IgD-negative memory B cell (primary cell): ENCODE results near the gene AGPS. TPM values are rescaled to one million over a fixed set of nuclear protein-coding genes. Genes with fewer than 3 reads are reported as not detected.
A peak's percentile ranks its signal among the peaks of the same experiment; 100 is the strongest.
"Not testable (repeated sequence)": the region's sequence is repeated elsewhere in the genome, so short reads cannot be mapped to it uniquely, and the experiment has no call there.

Experiments used
- H3K27ac Mint-ChIP-seq, 3 donors: one replicate each; pipeline ENCODE4 v1.8.0; 2020 to 2022; ENCODE audit warnings: mild to moderate bottlenecking in 3 of 3, mixed read lengths in 3 of 3, moderate library complexity in 1 of 3
- H3K27me3 Mint-ChIP-seq: one replicate; pipeline ENCODE4 v1.8.0; 2021; ENCODE audit warnings: mixed read lengths
- H3K36me3 Mint-ChIP-seq: one replicate; pipeline ENCODE4 v1.8.0; 2020; ENCODE audit warnings: mild to moderate bottlenecking, mixed read lengths
- H3K4me1 Mint-ChIP-seq, 3 donors: one replicate each; pipeline ENCODE4 v1.8.0; 2020 to 2022; ENCODE audit warnings: mixed read lengths in 3 of 3, mild to moderate bottlenecking in 1 of 3
- H3K4me3 Mint-ChIP-seq, 4 donors: one replicate each; pipeline ENCODE4 v1.8.0; 2020 to 2022; ENCODE audit warnings: mild to moderate bottlenecking in 4 of 4, mixed read lengths in 4 of 4, moderate library complexity in 3 of 4
- H3K9me3 Mint-ChIP-seq, 3 donors: one replicate each; pipeline ENCODE4 v1.8.0; 2020 to 2021; ENCODE audit warnings: mixed read lengths in 3 of 3, mild to moderate bottlenecking in 1 of 3
- polyA plus RNA-seq: library from polyadenylated mRNA; unstranded; fragments of 300-500 nt; fragmentation: Illumina TruSeq; gene quantifications from one replicate; pipeline ENCODE4 v1.2.3, GENCODE V29; 2021

The AGPS gene
- polyA plus RNA-seq, 1 donor from 2014 or later = 11.7 TPM

DNA sequence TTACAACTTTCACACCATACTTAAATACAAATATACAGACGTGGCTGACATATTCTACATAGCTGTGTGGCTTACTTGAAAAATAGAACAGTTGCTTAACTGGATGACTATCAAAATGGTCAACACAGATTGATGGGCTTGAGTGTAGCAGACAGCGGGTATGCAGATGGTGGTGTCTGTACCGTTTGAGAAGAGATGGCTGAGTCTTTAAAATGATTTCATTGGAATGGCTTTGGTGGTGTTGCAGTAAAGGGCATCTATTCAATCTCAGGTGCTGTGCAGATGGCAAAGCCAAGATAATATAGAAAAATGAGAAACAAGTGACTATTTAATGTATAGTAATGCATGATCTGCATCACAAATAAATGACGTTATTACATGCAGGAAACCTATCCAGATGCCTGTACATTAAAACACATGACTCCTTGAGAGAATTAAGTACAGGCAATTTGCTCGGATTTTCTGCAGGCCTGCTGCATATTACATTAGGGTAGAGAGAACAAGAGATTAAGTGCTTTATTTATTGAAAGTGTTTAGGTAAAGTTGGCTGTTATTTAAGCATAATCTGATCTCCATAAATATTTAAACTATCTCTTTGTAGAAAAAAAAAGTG lies 68.5 kb downstream of the AGPS start:
- Mint-ChIP-seq H3K9me3 (peaks cover 0 to 6% (median 4%) of the 10 kb centered on the region in 3 donors), H3K27ac (peak overlapping the region in 1 of 3 donors; percentile 78), H3K4me1 (no peaks in the 10 kb centered on the region), H3K36me3 (peaks cover 21% of the 10 kb centered on the region), H3K4me3 (no peak overlapping the region), H3K27me3 (no peaks in the 10 kb centered on the region)

DNA sequence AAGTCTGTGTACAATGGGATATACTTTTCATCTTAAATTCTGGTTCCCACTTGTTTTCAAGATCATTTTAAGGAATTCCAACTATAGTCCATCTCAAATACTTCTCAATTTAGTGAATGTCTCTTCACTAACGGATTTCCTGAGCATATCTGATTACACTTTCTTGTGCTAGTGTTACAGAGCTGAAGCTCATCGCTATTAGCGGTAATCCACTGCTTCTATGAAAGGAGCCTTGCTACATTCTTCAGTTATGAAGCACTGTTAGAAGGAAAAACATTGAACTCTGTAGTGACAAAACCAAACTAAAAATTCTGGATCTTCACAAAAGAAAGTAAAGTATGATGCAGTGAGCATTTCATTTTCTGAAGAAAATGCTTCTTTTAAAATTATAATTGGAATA lies 72.0 kb downstream of the AGPS start:
- H3K4me3 Mint-ChIP-seq = no peak overlapping the region
- H3K4me1 Mint-ChIP-seq = no peaks in the 10 kb centered on the region
- H3K27me3 Mint-ChIP-seq = no peaks in the 10 kb centered on the region
- peaks cover 9% of the 10 kb centered on the region for H3K36me3 Mint-ChIP-seq
- no peaks in the 10 kb centered on the region for H3K9me3 Mint-ChIP-seq
- H3K27ac Mint-ChIP-seq = no peak overlapping the region

DNA sequence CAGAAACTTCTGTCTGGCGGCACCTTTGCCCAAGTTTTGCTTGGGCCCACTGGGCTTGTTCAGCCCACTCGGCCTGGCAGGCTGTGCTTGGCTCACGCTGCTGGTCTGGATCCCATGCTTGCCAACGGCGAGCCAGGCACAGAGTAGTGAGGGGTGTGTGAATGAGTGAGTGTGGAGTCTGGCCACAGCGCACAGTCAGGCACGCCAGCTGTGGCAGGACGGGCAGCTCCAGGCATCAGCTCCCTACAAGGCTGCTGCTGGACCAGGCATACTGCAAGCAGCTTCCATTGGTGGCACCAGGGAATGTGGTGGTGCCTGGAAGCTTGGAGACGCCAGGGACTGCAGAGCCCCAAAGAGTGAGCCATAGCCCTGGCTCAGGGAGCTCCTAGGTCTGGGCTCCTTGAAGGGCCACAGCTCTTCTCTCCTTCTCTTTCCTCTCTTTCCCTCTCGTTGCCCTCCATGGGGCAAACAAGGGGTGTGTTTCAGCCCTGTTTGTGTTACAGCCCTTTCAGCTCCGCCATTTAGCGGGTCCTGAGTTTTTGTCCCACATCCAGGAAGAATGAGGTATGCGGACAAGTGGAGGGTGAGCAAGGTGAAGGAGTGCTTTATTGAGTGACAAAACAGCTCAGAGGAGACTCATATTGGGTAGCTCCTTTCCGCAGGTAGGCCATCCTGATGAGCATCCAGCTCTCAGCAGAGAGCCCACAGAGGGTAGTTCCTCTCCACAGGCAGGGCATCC lies 73.0 kb downstream of the AGPS start:
- no peak overlapping the region for H3K27ac Mint-ChIP-seq
- H3K27me3 Mint-ChIP-seq = no peaks in the 10 kb centered on the region
- no peaks in the 10 kb centered on the region for H3K4me1 Mint-ChIP-seq

DNA sequence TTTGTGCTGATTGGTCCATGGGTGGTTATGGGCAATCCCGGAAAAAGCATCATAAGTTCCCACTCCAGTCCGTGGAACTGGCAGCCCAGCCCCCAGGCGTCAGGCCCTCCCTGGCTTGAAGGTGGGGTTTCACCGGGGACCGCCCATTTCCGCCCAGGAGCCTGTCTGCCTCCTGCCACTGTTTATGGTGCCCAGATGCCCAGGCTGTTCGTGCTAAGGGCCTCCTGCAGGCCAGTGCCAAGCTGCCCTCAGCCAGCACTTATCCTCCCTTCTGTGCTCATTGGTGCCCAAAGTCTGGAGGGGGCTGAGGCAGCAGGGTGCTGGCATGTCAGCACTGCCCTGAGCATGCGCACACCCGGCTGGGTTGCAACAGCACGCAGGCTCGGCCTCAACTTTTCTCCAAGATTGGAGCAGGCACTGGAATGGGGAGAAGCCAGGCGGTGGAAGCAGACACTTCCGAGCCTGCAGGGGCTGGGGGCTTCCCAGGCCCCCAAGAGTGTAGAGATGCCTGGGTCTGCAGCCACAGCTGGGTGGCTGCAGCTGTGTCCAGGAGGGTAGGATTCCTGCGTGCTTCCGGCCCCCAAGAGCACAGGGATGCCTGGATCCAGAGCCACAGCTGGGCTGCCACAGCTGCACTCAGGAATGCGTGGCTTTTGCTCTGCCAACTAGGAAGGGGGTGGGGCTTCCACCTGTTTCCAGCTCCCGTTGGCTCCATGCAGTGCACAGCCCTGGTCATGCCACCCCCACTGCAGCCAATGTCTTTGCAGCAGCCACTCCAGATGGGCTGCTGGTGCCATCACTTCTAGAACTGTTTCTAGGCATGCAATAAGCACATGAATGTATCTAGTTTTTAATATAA lies 74.0 kb downstream of the AGPS start:
- Mint-ChIP-seq H3K27ac (no peak overlapping the region), H3K4me3 (no peak overlapping the region), H3K27me3 (no peaks in the 10 kb centered on the region), H3K36me3 (peaks cover 22% of the 10 kb centered on the region), H3K4me1 (no peaks in the 10 kb centered on the region), H3K9me3 (peaks cover 0 to 5% (median 3%) of the 10 kb centered on the region in 3 donors)

More for the DNA sequence above, 73.0 kb downstream of the AGPS start:
- Mint-ChIP-seq H3K36me3 (peaks cover 15% of the 10 kb centered on the region), H3K4me3 (peak overlapping the region in 1 of 4 donors; percentile 45), H3K9me3 (peaks cover 0 to 5% (median 3%) of the 10 kb centered on the region in 3 donors)

DNA sequence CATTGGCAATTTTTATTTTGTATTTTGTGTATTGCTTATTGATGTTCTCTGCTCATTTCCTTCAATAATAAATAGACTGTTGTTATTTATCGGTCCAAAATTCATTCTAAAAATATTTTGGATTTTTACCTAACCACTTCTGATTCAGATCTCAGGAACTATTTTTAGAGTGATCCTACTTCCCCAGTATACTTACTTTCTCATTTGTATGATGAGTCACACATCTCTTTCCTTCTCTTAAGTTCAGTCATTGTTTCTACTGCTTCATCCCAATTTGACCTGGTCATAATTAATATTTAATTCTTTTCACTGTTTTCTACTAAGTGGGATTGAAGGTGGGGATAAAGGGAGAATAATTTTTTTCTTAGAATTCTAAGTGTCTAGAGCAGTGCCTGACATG lies 75.1 kb downstream of the AGPS start:
- Mint-ChIP-seq H3K4me1 (no peaks in the 10 kb centered on the region), H3K36me3 (peaks cover 28% of the 10 kb centered on the region), H3K27me3 (no peaks in the 10 kb centered on the region), H3K4me3 (no peak overlapping the region), H3K27ac (no peak overlapping the region), H3K9me3 (peaks cover 0 to 12% (median 7%) of the 10 kb centered on the region in 3 donors)

DNA sequence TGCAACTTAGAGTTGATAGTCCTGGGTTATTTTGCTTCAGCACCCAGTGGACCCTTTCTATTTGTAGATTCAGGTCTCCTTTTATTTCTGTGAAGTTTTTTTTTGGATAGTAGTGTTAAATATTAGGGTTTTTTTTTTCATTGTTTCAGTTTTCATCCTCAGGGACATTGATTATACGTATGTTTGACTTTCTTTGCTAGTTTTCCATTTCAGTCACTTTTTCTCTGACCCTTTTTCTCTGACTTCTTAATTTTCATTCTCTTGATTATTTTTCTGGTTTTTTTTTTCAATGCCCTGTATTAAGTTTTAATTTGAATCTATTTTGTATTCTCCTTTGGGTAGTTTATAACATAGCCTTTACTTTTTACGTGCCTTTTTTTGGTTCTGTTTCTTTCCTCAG lies 79.4 kb downstream of the AGPS start:
- Mint-ChIP-seq H3K36me3 (peaks cover 26% of the 10 kb centered on the region), H3K4me1 (no peaks in the 10 kb centered on the region), H3K27me3 (no peaks in the 10 kb centered on the region), H3K27ac (no peak overlapping the region), H3K9me3 (peaks cover 1 to 12% (median 7%) of the 10 kb centered on the region in 3 donors), H3K4me3 (no peak overlapping the region)

DNA sequence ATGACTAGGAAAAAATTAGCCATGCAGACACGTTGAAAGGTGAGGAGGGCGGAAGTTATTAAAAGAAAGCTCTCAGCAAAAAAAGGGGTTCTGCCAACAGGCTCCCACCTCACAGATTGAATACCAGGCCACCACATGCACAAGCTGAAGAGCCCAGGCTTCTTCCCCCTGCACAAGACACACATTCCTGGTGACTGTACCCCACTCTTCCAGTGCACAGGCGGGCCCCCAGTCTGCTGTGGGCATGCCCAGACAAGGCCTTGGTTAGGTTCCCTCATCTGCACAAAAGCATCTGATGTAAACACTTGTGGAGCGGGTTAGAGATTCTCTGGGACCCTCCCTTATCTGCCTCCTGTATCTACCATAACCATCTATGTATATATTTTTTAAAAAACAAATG lies 81.7 kb downstream of the AGPS start:
- Mint-ChIP-seq H3K27ac (no peak overlapping the region), H3K4me3 (no peak overlapping the region), H3K27me3 (no peaks in the 10 kb centered on the region), H3K36me3 (peaks cover 32% of the 10 kb centered on the region), H3K9me3 (peaks cover 1 to 12% (median 12%) of the 10 kb centered on the region in 3 donors), H3K4me1 (no peaks in the 10 kb centered on the region)

DNA sequence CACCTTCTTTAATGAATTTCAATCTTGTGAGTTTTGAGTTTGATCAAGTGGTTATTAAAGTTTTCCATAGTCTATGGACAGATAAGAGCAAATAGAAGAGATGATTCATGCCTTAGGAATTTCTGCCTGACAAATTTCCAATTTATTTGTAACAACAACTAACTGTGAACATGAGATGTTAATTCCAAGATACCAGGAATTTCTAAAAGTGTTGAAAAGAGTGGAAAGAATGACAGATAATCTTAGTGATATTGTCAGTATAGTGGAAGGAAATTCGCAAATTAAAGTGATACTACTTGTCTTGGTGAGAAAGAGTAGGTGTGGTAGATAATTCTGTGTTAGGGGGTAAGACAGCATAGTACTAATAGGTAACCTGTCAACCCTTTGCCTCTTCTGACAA lies 82.4 kb downstream of the AGPS start:
- no peaks in the 10 kb centered on the region for H3K4me1 Mint-ChIP-seq

DNA sequence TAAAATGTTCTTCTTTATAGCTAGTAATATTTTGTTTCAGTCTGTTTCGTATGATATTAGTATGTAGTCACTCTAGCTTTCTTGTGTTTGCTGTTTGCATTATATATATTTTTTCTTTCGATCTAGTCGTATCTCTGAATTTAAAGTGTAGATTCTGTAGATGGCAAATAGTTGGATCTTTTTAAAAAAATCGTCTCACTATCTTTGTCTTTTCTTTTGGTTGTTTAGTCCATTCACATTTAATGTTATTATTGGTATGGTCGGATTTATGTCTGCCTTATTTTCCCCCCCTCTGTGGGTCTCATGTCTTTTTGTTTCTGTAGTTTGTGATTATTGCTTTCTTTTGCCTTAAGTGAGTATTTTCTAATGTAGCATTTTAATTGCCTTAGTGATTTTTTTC lies 84.3 kb downstream of the AGPS start:
- no peak overlapping the region for H3K27ac Mint-ChIP-seq
- no peaks in the 10 kb centered on the region for H3K4me1 Mint-ChIP-seq
- no peak overlapping the region for H3K4me3 Mint-ChIP-seq
- peaks cover 4 to 11% (median 6%) of the 10 kb centered on the region in 3 donors for H3K9me3 Mint-ChIP-seq
- peaks cover 22% of the 10 kb centered on the region for H3K36me3 Mint-ChIP-seq
- no peaks in the 10 kb centered on the region for H3K27me3 Mint-ChIP-seq

More for the DNA sequence above, 82.4 kb downstream of the AGPS start:
- Mint-ChIP-seq H3K27ac (no peak overlapping the region), H3K4me3 (no peak overlapping the region), H3K36me3 (peaks cover 32% of the 10 kb centered on the region), H3K9me3 (peaks cover 4 to 11% (median 8%) of the 10 kb centered on the region in 3 donors), H3K27me3 (no peaks in the 10 kb centered on the region)

DNA sequence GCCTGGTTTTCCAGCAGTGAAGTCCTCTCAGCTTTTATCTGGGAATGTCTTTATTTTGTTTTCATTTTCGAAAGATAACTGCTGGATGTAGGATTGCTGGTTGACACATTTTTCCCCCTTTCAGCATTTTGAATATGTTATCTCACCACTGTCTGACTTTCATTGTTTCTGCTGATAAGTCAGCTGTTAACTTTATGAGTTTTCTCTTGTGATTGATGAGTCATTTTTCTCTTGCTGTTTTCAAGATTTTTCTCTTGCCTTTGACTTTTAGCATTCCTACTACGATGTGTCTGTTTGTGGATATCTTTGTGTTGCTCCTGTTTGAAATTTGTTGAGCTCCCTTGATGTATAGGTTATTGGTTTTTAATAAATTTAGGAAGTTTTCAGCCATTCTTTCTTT lies 85.5 kb downstream of the AGPS start:
- no peaks in the 10 kb centered on the region for H3K4me1 Mint-ChIP-seq
- H3K27ac Mint-ChIP-seq = no peak overlapping the region
- H3K27me3 Mint-ChIP-seq = no peaks in the 10 kb centered on the region
- H3K4me3 Mint-ChIP-seq = no peak overlapping the region
- peaks cover 19% of the 10 kb centered on the region for H3K36me3 Mint-ChIP-seq
- H3K9me3 Mint-ChIP-seq = peaks cover 0 to 7% (median 4%) of the 10 kb centered on the region in 3 donors

DNA sequence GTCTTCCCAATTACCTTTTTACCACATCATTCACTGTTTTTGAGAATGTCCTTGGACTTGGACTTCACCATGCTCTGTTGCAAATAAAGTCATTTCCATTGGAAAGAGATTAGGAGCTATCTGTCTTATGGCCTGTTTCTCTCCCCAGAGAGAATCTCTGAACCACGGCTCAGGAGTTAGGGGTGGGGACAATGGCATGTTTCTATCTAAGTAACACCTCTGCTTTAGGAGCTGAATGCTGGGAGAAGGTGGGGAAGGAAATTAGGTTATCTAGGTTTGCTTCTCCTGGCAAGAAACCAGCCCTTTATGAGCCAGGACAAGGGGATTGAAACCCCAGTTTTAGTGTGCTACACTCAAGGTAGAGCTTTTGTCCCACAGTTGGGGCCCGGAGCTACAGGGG lies 86.3 kb downstream of the AGPS start:
- H3K9me3 Mint-ChIP-seq = peaks cover 0 to 7% (median 4%) of the 10 kb centered on the region in 3 donors
- H3K27me3 Mint-ChIP-seq = no peaks in the 10 kb centered on the region
- H3K4me1 Mint-ChIP-seq = no peaks in the 10 kb centered on the region
- no peak overlapping the region for H3K27ac Mint-ChIP-seq
- no peak overlapping the region for H3K4me3 Mint-ChIP-seq
- H3K36me3 Mint-ChIP-seq = peaks cover 25% of the 10 kb centered on the region

DNA sequence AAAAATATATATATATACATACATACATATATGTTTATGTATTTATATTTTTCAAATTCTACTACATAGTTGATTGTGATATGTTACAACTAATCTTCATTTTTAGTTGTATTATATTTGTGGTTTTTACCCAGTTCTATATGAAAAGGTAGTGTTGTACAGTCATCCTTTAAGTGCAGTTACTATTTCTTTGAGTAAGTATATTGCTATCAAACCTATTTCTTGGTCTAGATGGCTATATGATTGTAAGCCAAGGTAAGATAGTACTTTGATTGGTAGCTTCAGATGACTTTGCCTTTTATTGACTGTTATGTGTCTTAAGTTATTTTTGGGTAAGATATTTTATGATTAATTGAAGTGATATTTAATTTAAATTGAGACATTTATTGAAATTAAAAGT lies 89.6 kb downstream of the AGPS start:
- H3K27ac Mint-ChIP-seq = no peak overlapping the region
- H3K27me3 Mint-ChIP-seq = no peaks in the 10 kb centered on the region
- peaks cover 24% of the 10 kb centered on the region for H3K36me3 Mint-ChIP-seq
- H3K4me3 Mint-ChIP-seq = no peak overlapping the region
- H3K4me1 Mint-ChIP-seq = no peaks in the 10 kb centered on the region
- peaks cover 0 to 7% (median 3%) of the 10 kb centered on the region in 3 donors for H3K9me3 Mint-ChIP-seq

DNA sequence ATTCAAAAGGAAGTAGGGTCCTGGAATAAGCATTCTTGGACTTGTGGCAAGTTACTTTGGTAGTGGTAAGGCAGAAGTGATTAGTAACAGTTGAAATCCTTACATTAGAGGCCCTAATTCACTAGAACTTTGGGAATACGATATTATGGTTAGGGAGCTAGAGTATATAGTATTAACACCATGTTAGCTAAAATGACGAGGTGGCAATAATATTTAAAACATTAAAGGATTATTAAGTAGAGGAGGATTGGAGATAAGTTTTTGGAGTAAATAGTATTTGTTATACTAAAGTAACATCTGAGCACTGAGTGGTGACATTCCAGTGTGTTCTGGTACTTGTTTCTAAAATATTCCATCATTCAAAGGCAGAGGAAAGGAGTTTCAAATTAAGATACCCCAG lies 91.0 kb downstream of the AGPS start:
- no peak overlapping the region for H3K27ac Mint-ChIP-seq
- H3K36me3 Mint-ChIP-seq = peaks cover 20% of the 10 kb centered on the region
- no peaks in the 10 kb centered on the region for H3K4me1 Mint-ChIP-seq
- H3K27me3 Mint-ChIP-seq = no peaks in the 10 kb centered on the region
- H3K9me3 Mint-ChIP-seq = peaks cover 0 to 3% (median 2%) of the 10 kb centered on the region in 3 donors
- no peak overlapping the region for H3K4me3 Mint-ChIP-seq

DNA sequence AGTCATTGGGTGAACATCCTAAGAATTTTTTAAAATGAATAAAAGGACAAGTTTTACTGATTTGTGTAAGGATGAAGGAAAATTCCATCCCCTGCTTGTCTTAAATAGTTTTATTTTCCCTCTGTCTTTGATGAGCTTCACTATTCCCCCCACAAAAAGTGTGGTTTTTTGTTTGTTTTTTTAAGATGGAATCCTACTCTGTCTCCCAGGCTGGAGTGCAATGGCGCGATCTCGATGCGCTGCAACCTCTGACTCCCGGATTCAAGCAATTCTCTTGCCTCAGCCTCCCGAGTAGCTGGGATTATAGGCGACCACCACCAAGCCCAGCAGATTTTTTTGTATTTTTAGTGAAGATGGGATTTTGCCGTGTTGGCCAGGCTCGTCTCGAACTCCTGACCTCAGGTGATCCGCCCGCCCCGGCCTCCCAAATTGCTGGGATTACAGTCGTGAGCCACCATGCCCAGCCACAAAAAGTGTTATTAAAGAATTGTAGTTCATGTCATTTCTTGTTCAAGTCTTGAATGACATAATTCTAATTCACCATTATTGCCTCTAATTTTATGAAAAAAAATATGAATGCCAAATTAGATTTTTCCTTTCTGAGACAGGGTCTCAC lies 91.7 kb downstream of the AGPS start:
- peaks cover 19% of the 10 kb centered on the region for H3K36me3 Mint-ChIP-seq
- H3K27ac Mint-ChIP-seq = peak overlapping the region in 1 of 3 donors; percentile 19
- H3K4me3 Mint-ChIP-seq = no peak overlapping the region
- H3K27me3 Mint-ChIP-seq = no peaks in the 10 kb centered on the region
- no peaks in the 10 kb centered on the region for H3K4me1 Mint-ChIP-seq
- peaks cover 0 to 3% (median 2%) of the 10 kb centered on the region in 3 donors for H3K9me3 Mint-ChIP-seq

DNA sequence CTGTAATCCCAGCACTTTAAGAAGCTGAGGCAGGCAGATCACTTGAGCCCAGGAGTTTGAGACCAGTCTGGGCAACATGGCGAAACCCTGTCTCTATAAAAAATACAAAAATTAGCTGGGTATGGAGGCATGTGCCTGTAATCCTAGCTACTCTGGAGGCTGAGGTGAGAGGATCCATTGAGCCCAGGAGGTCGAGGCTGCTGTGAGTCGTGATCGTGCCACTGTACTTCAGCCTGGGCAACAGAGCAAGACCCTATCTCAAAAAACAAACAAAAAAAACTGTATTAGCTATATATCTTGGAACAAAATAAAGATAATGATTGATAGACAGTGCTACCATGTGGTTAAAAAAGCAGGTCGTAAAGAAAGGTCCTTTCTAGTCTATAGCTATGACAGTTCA lies 93.1 kb downstream of the AGPS start:
- not testable (repeated sequence) for H3K27me3 Mint-ChIP-seq, H3K4me3 Mint-ChIP-seq, H3K9me3 Mint-ChIP-seq, H3K4me1 Mint-ChIP-seq
- Mint-ChIP-seq H3K27ac (peak overlapping the region in 1 of 3 donors; percentile 39), H3K36me3 (peaks cover 15% of the 10 kb centered on the region)
